T-helper 2 cell treated with Interferon-gamma antibody and Interleukin-4, amounts not matched to agents 100 ng/mL and 5 ng/mL, for 36 hours (primary cell): ENCODE results near the gene SLC5A6. TPM values are rescaled to one million over a fixed set of nuclear protein-coding genes. Genes with fewer than 3 reads are reported as not detected.
"Not testable (repeated sequence)": the region's sequence is repeated elsewhere in the genome, so short reads cannot be mapped to it uniquely, and the experiment has no call there.

Experiments used
- intact Hi-C: fragments of 100-400 bp; cut with micrococcal nuclease; formaldehyde crosslinking; loops from one replicate; pipeline ENCODE4 v1.15.1; 2023
- total RNA-seq: library from RNA; stranded (reverse); gene quantifications from 2 replicates; pipeline ENCODE4 v1.2.3, GENCODE V29; 2022

Gene SLC5A6
- total RNA-seq, 1 donor from 2014 or later, result 48.5 TPM

DNA sequence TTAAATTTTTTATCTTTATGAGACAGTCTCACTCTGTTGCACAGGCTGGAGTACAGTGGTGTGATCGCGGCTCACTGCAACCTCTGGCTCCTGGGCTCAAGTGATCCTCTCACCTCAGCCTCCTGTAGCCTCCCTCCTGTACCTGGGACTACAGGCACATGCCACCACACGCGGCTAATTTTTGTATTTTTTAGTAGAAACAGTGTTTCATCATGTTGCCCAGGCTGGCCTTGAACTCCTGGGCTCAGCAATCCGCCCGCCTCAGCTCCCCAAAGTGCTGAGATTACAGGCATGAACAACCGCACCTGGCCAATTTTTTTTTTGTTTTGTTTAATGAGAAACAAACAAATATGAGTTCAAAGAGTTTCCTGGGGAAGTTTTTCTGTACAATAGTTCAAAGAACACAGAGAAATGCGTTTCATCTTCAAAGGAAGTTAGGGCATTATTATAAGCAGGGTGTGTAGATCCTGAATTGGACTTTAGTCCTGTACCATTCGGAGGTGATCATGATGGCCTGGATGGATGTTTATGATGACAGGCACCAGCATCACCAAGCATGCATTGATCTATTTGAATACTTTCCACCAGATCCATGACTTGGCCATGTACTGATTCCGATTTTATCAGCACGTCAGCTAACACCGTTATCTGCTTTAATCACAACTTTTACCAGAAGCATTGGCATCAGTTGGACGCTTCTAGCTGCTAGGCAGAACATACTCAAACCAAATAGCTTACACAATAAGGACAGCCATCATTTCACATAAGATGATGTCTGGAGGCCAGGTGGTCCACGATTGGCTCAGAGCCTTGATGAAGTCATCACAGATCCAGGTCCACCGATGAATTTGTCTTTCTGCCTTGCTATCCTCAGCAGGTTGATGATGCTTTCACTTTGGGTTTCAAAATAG, 34.4 kb downstream of the SLC5A6 start:
- intact Hi-C loops, result no loop called here

- intact Hi-C loops, result not testable (repeated sequence)
Measured at GRCh38 chr2:27175781-27176180, 36.3 kb downstream of the SLC5A6 start.

- intact Hi-C loops, result no loop called here
Measured at GRCh38 chr2:27175330-27175729, 36.7 kb downstream of the SLC5A6 start.

DNA sequence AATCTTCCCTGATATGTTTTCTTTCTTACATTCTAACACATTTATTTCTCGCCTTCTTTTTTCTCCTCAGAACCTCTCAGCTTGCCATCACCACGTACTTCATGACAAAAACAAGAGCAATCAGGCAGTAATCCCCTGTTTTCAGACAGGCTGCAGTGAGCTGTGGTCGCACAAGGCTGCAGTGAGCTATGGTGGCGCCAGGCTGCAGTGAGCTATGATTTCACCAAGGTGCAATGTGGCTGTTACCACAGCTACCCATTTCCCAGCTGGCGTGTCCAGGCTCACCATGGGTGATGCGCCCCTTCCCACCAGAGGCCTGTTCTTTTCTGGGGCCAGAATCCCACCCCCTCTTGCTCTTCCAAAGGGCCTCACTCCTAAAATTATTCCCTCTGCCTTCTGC, 37.4 kb downstream of the SLC5A6 start:
- intact Hi-C loops, result no loop called here

- intact Hi-C loops, result no loop called here
Measured at GRCh38 chr2:27171351-27171848, 40.7 kb downstream of the SLC5A6 start.

GRCh38 chr2:27170581-27171337, 41.3 kb downstream of the SLC5A6 start:
- intact Hi-C loops, result no loop called here

GRCh38 chr2:27164960-27165763, 46.9 kb downstream of the SLC5A6 start:
- intact Hi-C loops, result no loop called here

DNA sequence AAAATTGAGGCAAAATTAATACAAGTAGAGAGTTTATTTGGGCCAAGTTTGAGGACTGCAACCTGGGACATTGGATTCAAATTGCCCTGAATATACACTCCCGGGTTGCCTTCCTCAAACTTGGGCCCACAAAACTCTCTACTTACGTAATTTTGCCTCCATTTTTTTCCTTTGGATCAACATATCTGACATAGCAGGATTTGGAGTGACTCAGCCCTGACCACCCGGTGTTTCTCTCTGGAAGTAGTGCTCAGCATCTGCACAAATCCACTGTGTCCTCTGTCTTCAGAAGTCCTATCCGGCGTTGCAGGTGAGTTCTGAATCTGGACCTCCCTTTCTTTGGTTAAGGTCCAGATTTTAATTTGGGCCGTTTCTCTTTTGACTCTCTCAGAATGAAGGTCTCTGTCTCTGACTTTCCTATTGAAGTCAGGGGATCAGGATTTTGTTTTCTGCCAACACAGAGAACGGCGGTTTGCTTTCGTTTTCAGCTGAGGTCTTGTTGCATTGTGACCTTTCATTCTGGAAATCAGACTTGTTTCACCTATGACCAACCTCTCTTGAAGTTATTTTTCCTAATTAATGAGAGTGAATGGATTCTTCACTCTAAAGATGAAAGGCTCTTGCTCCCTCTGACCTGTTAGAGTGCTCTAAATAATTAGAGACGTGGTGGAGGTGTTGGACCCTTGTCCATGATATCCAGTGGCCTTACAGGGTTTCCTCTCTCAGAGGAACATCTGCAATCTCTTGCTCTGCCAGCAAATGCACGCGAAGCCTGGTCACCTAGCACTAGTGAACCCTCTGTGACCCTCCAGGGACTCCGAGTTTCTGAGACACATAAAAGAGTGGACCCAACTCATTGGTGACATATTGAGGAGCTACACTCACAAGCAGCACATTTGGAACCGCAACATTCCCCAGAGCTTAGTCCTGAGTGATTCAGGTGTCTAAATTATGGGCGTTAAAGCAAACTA, 49.6 kb downstream of the SLC5A6 start:
- intact Hi-C loops, result no loop called here

DNA sequence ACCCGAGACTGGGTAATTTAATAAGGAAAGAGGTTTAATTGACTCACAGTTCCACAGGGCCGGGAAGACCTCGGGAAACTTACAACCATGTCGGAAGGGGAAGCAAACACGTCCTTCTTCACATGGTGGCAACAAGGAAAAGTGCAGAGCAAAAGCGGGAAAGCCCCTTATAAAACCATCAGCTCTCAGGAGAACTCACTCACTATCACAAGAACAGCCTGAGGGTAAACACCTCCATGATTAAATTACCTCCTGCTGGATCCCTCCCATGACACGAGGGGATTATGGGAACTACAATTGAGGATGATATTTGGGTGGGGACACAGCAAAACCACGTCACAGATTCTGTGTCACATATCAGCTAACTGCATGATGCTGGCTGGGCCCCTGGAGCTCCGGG, 51.9 kb downstream of the SLC5A6 start:
- intact Hi-C loops, result no loop called here

DNA sequence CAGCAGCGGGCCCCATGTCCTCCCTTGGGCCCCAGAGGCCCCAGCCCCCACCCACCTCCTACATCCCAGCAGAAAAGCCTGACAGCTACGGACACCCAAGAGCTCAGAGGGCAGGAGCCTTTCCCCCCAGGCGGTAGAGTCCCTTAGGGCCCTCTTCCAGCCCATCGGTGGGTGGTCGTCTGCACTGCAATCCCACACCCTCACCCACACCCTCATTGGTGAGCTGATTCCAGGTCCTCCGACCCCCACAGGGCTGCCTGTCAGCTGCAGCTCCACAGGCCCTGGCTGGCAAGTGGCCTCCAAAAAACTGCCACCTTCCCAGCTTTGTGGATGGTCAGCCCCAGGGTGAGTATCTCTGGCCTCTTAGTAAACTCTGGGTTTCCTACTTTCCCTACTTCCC, 52.8 kb downstream of the SLC5A6 start:
- intact Hi-C loops, result no loop called here

DNA sequence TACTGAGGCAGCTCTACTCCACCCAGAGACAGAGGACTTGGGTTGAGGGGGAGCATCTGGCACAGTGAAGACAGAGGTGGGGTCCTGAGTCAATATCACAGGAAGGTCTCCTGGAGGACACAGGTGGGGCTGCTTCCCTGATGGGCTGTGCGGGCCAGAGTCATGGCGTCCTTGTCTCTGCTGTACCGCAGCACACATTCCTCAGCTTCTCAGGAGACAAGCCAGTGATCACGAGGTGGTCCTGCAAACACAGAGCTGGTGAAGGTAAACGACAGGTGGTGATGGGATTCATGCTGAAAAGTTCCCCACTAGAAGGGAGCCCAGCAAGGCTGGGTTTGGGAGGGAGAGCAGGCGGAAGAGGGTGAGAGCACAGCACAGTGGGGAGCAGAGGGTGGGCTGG, 53.6 kb downstream of the SLC5A6 start:
- intact Hi-C loops, result no loop called here

GRCh38 chr2:27155069-27155520, 57.0 kb downstream of the SLC5A6 start:
- intact Hi-C loops, result no loop called here

GRCh38 chr2:27154488-27154887, 57.6 kb downstream of the SLC5A6 start:
- intact Hi-C loops, result no loop called here

GRCh38 chr2:27152796-27153464, 59.1 kb downstream of the SLC5A6 start:
- intact Hi-C loops, result no loop called here

GRCh38 chr2:27152102-27152795, 59.8 kb downstream of the SLC5A6 start:
- intact Hi-C loops, result no loop called here

DNA sequence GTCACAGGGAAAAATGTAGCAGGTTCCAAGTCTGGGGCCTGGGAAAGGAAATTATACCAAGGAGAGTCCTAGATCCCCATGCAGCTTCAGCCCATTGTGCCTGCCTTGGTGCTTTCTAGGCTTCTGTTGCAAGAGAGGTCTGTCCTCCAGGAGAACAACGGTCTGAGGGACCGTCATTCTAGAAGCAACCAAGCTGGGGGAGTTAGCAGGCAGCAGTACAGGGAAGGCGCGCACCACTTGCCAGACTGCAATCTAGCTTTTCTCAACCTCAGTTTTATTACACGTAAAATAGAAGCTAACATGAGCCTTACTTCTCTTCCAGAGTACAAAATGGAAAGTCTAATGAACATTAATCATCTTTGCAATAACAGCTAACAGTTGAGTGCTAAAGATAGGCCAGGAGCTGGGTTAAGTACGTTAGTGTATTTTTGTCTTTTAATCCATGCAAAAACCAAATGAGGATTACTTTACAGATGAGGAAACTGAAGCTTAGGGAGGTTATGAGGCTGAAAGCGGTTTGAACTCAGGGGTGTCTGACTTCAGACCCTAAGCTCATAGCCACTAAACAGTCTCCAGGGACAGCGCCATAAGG, 61.3 kb downstream of the SLC5A6 start:
- intact Hi-C loops, result no loop called here
